Measurements from ENCODE around the gene CFAP46. TPM values are rescaled to one million over a fixed set of nuclear protein-coding genes. Genes with fewer than 3 reads are reported as not detected.

Gene CFAP46
- total RNA-seq, 4 donors from 2014 or later: not detected

GRCh38 chr10:132882069-132882951, 60.1 kb downstream of the CFAP46 start:
- H3K4me3 ChIP-seq: no peak overlapping the region
- peak in 1 of 3 donors; percentile 22 for DNase-seq
- no peaks in the 10 kb centered on the region for H3K27me3 ChIP-seq
- no peaks in the 10 kb centered on the region for H3K36me3 ChIP-seq
- H3K4me1 ChIP-seq: no peaks in the 10 kb centered on the region
- H3K9me3 ChIP-seq: no peaks in the 10 kb centered on the region
- H3K27ac ChIP-seq: no peak overlapping the region
- TF ChIP-seq CTCF (IDR thresholded peaks at IDR 0.05) (no peak), POLR2A (IDR thresholded peaks at IDR 0.05) (no peak)

- DNase-seq: peak in 1 of 3 donors; percentile 41
- no peaks in the 10 kb centered on the region for H3K36me3 ChIP-seq
- TF ChIP-seq POLR2A (IDR thresholded peaks at IDR 0.05) (no peak), CTCF (IDR thresholded peaks at IDR 0.05) (no peak)
- no peaks in the 10 kb centered on the region for H3K27me3 ChIP-seq
- H3K9me3 ChIP-seq: no peaks in the 10 kb centered on the region
- no peaks in the 10 kb centered on the region for H3K4me1 ChIP-seq
- no peak overlapping the region for H3K27ac ChIP-seq
- H3K4me3 ChIP-seq: no peak overlapping the region
Observed at GRCh38 chr10:132881186-132881920, 61.0 kb downstream of the CFAP46 start.

GRCh38 chr10:132880128-132880981, 62.0 kb downstream of the CFAP46 start:
- no peak overlapping the region for H3K4me3 ChIP-seq
- H3K36me3 ChIP-seq: no peaks in the 10 kb centered on the region
- H3K27ac ChIP-seq: no peak overlapping the region
- H3K27me3 ChIP-seq: no peaks in the 10 kb centered on the region
- no peaks in the 10 kb centered on the region for H3K9me3 ChIP-seq
- peak in 2 of 3 donors; percentile 32 to 37 for DNase-seq
- H3K4me1 ChIP-seq: no peaks in the 10 kb centered on the region
- TF ChIP-seq POLR2A (IDR thresholded peaks at IDR 0.05) (no peak), CTCF (IDR thresholded peaks at IDR 0.05) (no peak)

GRCh38 chr10:132879408-132880127, 62.8 kb downstream of the CFAP46 start:
- H3K36me3 ChIP-seq: no peaks in the 10 kb centered on the region
- peak in 1 of 3 donors; percentile 37 for DNase-seq
- no peaks in the 10 kb centered on the region for H3K9me3 ChIP-seq
- H3K27ac ChIP-seq: no peak overlapping the region
- H3K4me3 ChIP-seq: peak overlapping the region in 1 of 4 donors; percentile 12
- H3K27me3 ChIP-seq: no peaks in the 10 kb centered on the region
- TF ChIP-seq POLR2A (IDR thresholded peaks at IDR 0.05) (no peak), CTCF (IDR thresholded peaks at IDR 0.05) (no peak)
- no peaks in the 10 kb centered on the region for H3K4me1 ChIP-seq

Data from Peyer's patch (tissue), 4 donors.